Measurements from ENCODE around the gene KNDC1. TPM values are rescaled to one million over a fixed set of nuclear protein-coding genes. Genes with fewer than 3 reads are reported as not detected.

KNDC1 gene
- total and polyA plus RNA-seq, 2 of the 13 experiments (the other 11 are each of a cell fraction or from before 2014, with no cell fraction given), result 0.69 TPM; not detected in 1

DNA sequence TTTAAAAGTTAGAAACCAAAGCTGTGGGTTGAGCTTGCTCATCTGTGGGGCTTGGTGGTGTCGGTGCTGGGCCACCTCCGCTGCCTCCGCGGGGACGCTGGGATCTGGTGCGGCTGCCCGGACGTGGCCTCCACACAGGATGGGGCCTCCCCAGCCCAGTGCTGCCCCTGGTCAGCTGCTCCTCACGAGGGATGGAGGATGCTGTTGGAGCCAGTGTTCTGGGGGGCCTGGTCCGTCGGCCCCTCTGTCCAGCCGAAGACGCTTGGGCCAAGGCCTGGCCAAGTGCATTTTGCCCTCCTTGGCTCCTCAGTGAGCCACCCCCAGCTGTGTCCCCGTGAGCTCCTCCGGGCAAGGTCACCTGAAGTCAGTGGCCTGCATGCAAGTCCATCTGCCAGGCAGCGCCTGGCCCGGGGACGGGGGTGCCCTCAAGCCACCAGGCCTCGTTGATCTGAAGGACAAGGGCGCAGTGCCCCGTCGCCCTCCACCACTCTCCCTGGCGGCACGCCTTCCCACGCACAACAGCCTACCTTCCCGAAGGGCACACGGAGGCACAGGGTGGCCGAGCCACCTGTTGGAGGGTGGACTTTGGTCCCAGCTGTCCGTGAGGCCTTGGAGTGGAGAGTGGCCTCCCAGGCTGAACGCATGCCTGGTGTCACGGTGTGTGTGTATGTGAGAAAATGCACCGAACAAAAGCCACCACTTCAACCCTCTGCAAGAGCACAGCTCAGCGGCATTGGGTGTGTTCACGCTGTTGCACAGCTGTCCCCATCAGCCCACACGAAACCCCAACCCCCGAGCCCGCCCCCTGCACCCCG is 27.3 kb downstream of the KNDC1 start (continued):
- TF ChIP-seq UBTF (CRISPR knock-in tag; IDR thresholded peaks at IDR 0.05) (0 out of 2 replicates have a peak, but pooled peaks have one; percentile 31), ESRRA (CRISPR knock-in tag; IDR thresholded peaks at IDR 0.05; ENCODE audit: low read depth) (no peak), PRPF4 (IDR thresholded peaks at IDR 0.05; ENCODE audit: low read depth, low read length, poor library complexity, severe bottlenecking) (no peak), ZNF563 (CRISPR knock-in tag; IDR thresholded peaks at IDR 0.05) (no peak), FOXP1 (IDR thresholded peaks at IDR 0.05) (no peak), FOXP1 (CRISPR knock-in tag; IDR thresholded peaks at IDR 0.05) (no peak), PRDM15 (CRISPR knock-in tag; IDR thresholded peaks at IDR 0.05) (no peak), ZNF367 (CRISPR knock-in tag; IDR thresholded peaks at IDR 0.05; ENCODE audit: borderline replicate concordance) (no peak), GATAD2A (CRISPR knock-in tag; IDR thresholded peaks at IDR 0.05) (no peak), PAXIP1 (CRISPR knock-in tag; conservative IDR thresholded peaks at IDR 0.05) (peak; percentile 30; the same call in 1 of the 2 replicates), SOX5 (CRISPR knock-in tag; IDR thresholded peaks at IDR 0.05; ENCODE audit: borderline replicate concordance) (no peak), ZXDC (CRISPR knock-in tag; IDR thresholded peaks at IDR 0.05) (no peak)

Data from HepG2 (cell line).